GM18519 (cell line): Measurements from ENCODE around the gene RTCA.
A peak's percentile ranks its signal among the peaks of the same experiment; 100 is the strongest.
"Not testable (repeated sequence)": the region's sequence is repeated elsewhere in the genome, so short reads cannot be mapped to it uniquely, and the experiment has no call there.

Experiments used
- ATAC-seq: cut with Tn5 transposase; IDR thresholded peaks from one replicate; pipeline ENCODE4 v1.9.1; 2021; ENCODE audit warnings: mild to moderate bottlenecking, moderate library complexity; ENCODE audit not compliant: unreplicated experiment, low FRiP score

Gene RTCA

GRCh38 chr1:100304921-100305320, 38.9 kb downstream of the RTCA start:
- ATAC-seq, result no peak

- no peak for ATAC-seq
Observed at GRCh38 chr1:100305954-100306353, 39.9 kb downstream of the RTCA start.

- no peak for ATAC-seq
Observed at GRCh38 chr1:100306735-100307313, 40.8 kb downstream of the RTCA start.

GRCh38 chr1:100308777-100309176, 42.8 kb downstream of the RTCA start:
- peak; percentile 64 for ATAC-seq

GRCh38 chr1:100309863-100310262, 43.8 kb downstream of the RTCA start:
- ATAC-seq, result no peak

GRCh38 chr1:100313382-100313781, 47.4 kb downstream of the RTCA start:
- ATAC-seq, result no peak

GRCh38 chr1:100316622-100317021, 50.6 kb downstream of the RTCA start:
- no peak for ATAC-seq

- no peak for ATAC-seq
Observed at GRCh38 chr1:100320311-100321099, 54.5 kb downstream of the RTCA start.

- ATAC-seq, result no peak
Observed at GRCh38 chr1:100321100-100321493, 55.1 kb downstream of the RTCA start.

GRCh38 chr1:100321506-100321905, 55.5 kb downstream of the RTCA start:
- ATAC-seq, result no peak

GRCh38 chr1:100322436-100323211, 56.6 kb downstream of the RTCA start:
- no peak for ATAC-seq

- ATAC-seq, result no peak
Observed at GRCh38 chr1:100323419-100324106, 57.5 kb downstream of the RTCA start.

- ATAC-seq, result no peak
Observed at GRCh38 chr1:100325415-100326324, 59.7 kb downstream of the RTCA start.

GRCh38 chr1:100326325-100326670, 60.3 kb downstream of the RTCA start:
- not testable (repeated sequence) for ATAC-seq

- no peak for ATAC-seq
Observed at GRCh38 chr1:100328133-100328532, 62.1 kb downstream of the RTCA start.

GRCh38 chr1:100331146-100331545, 65.1 kb downstream of the RTCA start:
- not testable (repeated sequence) for ATAC-seq

GRCh38 chr1:100332331-100332730, 66.3 kb downstream of the RTCA start:
- no peak for ATAC-seq

- ATAC-seq, result no peak
Observed at GRCh38 chr1:100335436-100335835, 69.4 kb downstream of the RTCA start.

- not testable (repeated sequence) for ATAC-seq
Observed at GRCh38 chr1:100337878-100338277, 71.9 kb downstream of the RTCA start.

GRCh38 chr1:100339735-100340134, 73.7 kb downstream of the RTCA start:
- not testable (repeated sequence) for ATAC-seq
